Epithelial cell of proximal tubule (primary cell): ENCODE results near the gene AGBL3. TPM values are rescaled to one million over a fixed set of nuclear protein-coding genes. Genes with fewer than 3 reads are reported as not detected.

Experiments used
- DNase-seq: peaks from one replicate; pipeline ENCODE4 v3.0.0-alpha.2; 2011; ENCODE audit warnings: low read depth
- H3K4me3 ChIP-seq: 2 replicates; pipeline ENCODE4 v1.5.1; 2011; ENCODE audit warnings: low read depth, mild to moderate bottlenecking, low read length
- total RNA-seq: library from RNA; depleted of rRNA; stranded (reverse); fragments of >200 nt; gene quantifications from 2 replicates; pipeline ENCODE4 v1.2.3, GENCODE V29; 2015
- TF ChIP-seq, protein P1 (sequence below): conservative IDR thresholded peaks from 2 replicates; pipeline ENCODE4 v1.5.1; 2012; ENCODE audit warnings: low read depth, mild to moderate bottlenecking, low read length

Gene AGBL3
- total RNA-seq, 1 donor from 2014 or later, result 4.0 TPM

DNA sequence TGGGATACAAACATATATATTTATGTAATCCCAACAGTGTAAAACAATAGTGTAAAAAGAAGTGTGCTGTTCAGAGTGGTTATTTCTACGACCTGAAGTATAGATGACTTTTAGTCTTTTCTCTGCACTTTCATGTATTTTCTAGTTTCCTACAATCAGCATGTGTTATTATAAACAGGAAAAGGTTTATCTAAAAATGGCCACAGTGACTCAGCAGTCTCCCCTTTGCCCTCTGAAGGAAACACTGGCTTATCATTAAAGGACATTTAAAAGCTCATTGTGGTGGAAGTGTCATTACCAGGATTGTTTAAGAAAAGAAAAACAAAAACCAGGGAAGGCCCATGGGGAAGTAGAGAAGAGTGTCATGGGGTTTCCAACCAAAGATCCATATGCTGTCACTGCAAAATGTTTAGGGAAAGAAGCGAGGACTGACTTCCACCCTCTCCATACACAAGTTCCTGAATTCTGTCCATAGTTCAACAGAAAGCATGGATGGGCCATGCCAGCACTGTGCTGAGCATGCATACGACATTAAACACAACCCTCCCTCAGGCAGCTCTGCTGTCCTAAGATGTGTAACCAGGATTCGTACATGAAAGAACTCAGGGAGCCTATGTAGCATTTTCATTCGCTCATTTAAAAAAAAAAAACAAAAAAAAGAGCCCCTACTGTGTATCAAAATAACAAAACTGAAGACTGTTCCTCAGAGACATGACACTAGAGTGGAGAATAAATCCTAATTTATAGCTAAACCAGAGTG is 174.0 kb downstream of the AGBL3 start:
- DNase-seq, result no peak
- H3K4me3 ChIP-seq, result no peak overlapping the region
- TF ChIP-seq, protein P1, sequence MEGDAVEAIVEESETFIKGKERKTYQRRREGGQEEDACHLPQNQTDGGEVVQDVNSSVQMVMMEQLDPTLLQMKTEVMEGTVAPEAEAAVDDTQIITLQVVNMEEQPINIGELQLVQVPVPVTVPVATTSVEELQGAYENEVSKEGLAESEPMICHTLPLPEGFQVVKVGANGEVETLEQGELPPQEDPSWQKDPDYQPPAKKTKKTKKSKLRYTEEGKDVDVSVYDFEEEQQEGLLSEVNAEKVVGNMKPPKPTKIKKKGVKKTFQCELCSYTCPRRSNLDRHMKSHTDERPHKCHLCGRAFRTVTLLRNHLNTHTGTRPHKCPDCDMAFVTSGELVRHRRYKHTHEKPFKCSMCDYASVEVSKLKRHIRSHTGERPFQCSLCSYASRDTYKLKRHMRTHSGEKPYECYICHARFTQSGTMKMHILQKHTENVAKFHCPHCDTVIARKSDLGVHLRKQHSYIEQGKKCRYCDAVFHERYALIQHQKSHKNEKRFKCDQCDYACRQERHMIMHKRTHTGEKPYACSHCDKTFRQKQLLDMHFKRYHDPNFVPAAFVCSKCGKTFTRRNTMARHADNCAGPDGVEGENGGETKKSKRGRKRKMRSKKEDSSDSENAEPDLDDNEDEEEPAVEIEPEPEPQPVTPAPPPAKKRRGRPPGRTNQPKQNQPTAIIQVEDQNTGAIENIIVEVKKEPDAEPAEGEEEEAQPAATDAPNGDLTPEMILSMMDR, result no peak

DNA sequence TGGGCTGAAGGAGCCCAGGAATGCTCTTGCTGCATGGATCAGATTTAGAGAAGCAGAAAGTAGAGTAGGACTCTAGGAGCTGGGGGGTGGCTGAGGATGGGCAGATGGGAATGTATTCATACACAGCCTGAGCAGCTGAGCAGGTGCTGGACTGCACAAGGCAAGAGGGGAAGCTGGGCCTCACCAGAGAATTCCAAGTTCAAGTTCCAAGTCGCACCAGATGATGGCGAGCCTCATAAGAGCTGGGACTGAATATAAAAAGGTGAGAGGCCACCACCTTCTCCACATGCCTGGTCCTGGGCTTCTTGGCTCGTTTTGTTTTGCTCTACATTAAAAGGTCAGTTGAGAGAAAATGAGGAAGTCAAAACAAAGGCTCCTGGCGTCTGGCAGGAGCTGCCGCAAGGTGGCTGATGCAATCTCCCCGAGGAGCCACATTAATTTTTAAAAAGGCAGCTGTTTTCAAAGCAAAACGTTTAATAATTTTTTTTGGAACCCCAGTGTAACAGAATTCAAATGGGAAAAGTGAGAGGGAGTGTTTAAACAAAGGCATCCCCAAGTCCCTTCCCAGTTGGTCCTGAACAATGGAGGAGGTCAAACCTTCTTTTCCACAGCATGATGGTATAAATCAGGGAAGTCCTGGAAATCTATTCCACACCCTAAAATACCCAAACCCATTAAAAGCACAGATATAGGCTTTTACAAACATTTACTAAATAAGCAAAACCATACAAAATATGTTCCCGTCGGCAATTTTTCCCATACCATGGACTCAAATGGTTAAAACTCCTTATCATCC is 174.7 kb downstream of the AGBL3 start:
- DNase-seq, result no peak
- TF ChIP-seq, protein P1, result no peak
- no peak overlapping the region for H3K4me3 ChIP-seq

DNA sequence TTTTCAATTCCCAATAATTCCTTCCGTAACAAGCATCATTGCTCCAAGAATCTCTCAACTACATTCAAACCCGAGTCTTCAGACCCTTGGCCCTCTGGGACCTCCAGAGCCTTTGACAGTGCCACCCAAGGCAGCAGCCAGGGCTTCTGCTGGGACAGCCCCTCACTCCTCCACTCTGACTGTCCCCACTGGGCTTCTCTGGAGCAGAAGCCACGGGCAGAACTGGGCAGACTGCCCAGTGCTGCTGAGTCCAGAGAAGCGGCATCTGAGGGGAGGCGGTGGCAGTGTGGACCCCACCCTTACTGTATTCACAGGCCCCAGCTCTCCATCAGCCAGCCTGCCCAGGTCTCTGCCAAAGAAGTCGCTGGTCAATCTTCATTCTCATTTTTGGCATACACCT is 175.4 kb downstream of the AGBL3 start:
- no peak for DNase-seq
- TF ChIP-seq, protein P1, result no peak
- no peak overlapping the region for H3K4me3 ChIP-seq

DNA sequence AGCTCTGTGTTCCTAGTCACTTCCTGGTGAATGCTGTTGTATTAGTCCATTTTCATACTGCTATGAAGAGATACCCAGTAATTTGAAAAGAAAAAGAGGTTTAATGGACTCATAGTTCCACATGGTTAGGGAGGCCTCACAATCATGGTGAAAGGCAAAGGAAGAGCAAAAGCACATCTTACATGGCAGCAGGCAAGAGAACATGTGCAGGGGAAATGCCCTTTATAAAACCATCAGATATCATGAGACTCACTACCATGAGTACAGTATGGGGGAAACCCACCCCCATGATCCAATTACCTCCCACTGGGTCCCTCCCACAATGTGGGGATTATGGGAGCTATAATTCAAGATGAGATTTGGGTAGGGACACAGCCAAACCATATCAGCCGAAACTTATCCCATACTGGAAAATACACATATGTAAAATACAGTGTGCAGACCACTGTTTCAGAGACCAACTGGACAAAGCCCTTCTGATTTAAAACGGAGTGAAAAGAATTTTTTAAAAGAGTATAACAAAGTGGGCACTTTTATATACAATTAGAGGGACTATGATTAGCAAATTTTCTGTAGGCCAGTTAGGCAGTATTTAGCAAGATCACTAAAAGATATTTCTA is 176.2 kb downstream of the AGBL3 start:
- TF ChIP-seq, protein P1, result no peak

DNA sequence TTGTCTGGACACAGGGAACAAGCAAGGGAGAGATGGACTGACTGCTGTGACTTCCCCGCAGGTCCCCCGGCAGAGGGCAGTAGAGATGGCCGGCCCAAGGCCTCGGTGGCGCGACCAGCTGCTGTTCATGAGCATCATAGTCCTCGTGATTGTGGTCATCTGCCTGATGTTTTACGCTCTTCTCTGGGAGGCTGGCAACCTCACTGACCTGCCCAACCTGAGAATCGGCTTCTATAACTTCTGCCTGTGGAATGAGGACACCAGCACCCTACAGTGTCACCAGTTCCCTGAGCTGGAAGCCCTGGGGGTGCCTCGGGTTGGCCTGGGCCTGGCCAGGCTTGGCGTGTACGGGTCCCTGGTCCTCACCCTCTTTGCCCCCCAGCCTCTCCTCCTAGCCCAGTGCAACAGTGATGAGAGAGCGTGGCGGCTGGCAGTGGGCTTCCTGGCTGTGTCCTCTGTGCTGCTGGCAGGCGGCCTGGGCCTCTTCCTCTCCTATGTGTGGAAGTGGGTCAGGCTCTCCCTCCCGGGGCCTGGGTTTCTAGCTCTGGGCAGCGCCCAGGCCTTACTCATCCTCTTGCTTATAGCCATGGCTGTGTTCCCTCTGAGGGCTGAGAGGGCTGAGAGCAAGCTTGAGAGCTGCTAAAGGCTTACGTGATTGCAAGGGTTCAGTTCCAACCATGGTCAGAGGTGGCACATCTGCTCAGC is 178.2 kb downstream of the AGBL3 start:
- no peak for DNase-seq
- TF ChIP-seq, protein P1, result no peak
- H3K4me3 ChIP-seq, result no peak overlapping the region

More for the DNA sequence above, 176.2 kb downstream of the AGBL3 start:
- DNase-seq, result no peak
- H3K4me3 ChIP-seq, result no peak overlapping the region

DNA sequence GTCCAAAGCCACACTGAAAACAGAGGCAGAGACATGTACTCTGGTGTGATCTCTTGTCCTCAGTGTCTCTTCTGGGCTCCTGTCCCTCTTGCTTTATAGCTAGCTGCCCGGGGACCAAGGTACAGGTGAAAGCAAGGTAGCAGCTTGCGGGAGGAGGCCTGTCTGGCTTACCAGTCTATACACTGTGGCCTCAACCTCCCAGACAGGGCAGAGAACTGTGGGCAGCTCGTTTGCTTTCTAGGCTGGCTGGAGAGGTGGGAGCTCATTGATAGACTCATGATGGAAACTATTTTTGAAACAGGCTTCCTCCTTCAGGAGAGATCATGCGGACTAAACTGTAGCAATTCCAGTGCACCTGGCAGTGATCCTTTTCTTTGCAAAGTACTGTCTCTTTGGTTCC is 179.6 kb downstream of the AGBL3 start:
- no peak overlapping the region for H3K4me3 ChIP-seq
- TF ChIP-seq, protein P1, result no peak
- no peak for DNase-seq
